ENCODE data around the gene AUTS2. TPM values are rescaled to one million over a fixed set of nuclear protein-coding genes. Genes with fewer than 3 reads are reported as not detected.

The AUTS2 gene
- total RNA-seq, 2 donors from 2014 or later = 0.53 to 2.2 TPM

- Mint-ChIP-seq H3K9me3 (peaks cover 0 to 5% of the 10 kb centered on the region in 2 donors), H3K27ac (no peak overlapping the region), H3K36me3 (no peaks in the 10 kb centered on the region)
- ATAC-seq (no peak), DNase-seq (ENCODE audit: low spot score in 2 of 2) (no peak)
These were observed 1231.8 kb downstream of the AUTS2 start for GRCh38 chr7:70830060-70830395.

GRCh38 chr7:70830426-70830825, 1232.2 kb downstream of the AUTS2 start:
- no peak for ATAC-seq
- DNase-seq (ENCODE audit: low spot score in 2 of 2) = no peak
- Mint-ChIP-seq H3K9me3 (peaks cover 0 to 5% of the 10 kb centered on the region in 2 donors), H3K27ac (no peak overlapping the region), H3K36me3 (no peaks in the 10 kb centered on the region)

GRCh38 chr7:70833726-70834125, 1235.5 kb downstream of the AUTS2 start:
- peaks cover 0 to 5% of the 10 kb centered on the region in 2 donors for H3K36me3 Mint-ChIP-seq
- DNase-seq (ENCODE audit: low spot score in 2 of 2) (no peak), ATAC-seq (no peak)
- H3K9me3 Mint-ChIP-seq = peaks cover 0 to 5% of the 10 kb centered on the region in 2 donors
- no peak overlapping the region for H3K27ac Mint-ChIP-seq

GRCh38 chr7:70834424-70834823, 1236.1 kb downstream of the AUTS2 start:
- Mint-ChIP-seq H3K27ac (no peak overlapping the region), H3K9me3 (peaks cover 3 to 5% of the 10 kb centered on the region in 2 donors), H3K36me3 (peaks cover 0 to 8% of the 10 kb centered on the region in 2 donors)
- ATAC-seq (no peak), DNase-seq (ENCODE audit: low spot score in 2 of 2) (no peak)

GRCh38 chr7:70835658-70836057, 1237.4 kb downstream of the AUTS2 start:
- Mint-ChIP-seq H3K9me3 (peaks cover 5% of the 10 kb centered on the region in 2 donors), H3K27ac (no peak overlapping the region), H3K36me3 (peaks cover 0 to 10% of the 10 kb centered on the region in 2 donors)
- ATAC-seq (no peak), DNase-seq (ENCODE audit: low spot score in 2 of 2) (no peak)

GRCh38 chr7:70836279-70836678, 1238.0 kb downstream of the AUTS2 start:
- peaks cover 10% of the 10 kb centered on the region in 2 donors for H3K9me3 Mint-ChIP-seq

GRCh38 chr7:70836946-70837345, 1238.7 kb downstream of the AUTS2 start:
- ATAC-seq (no peak), DNase-seq (ENCODE audit: low spot score in 2 of 2) (no peak)
- H3K27ac Mint-ChIP-seq = peak overlapping the region in 1 of 2 donors; percentile 20
- peaks cover 12 to 13% of the 10 kb centered on the region in 2 donors for H3K9me3 Mint-ChIP-seq
- H3K36me3 Mint-ChIP-seq = peaks cover 0 to 20% of the 10 kb centered on the region in 2 donors

More at GRCh38 chr7:70836279-70836678, 1238.0 kb downstream of the AUTS2 start:
- Mint-ChIP-seq H3K27ac (peak overlapping the region in 1 of 2 donors; percentile 20), H3K36me3 (peaks cover 0 to 16% of the 10 kb centered on the region in 2 donors)
- ATAC-seq (no peak), DNase-seq (ENCODE audit: low spot score in 2 of 2) (no peak)

- H3K9me3 Mint-ChIP-seq = peaks cover 15 to 20% of the 10 kb centered on the region in 2 donors
- no peak overlapping the region for H3K27ac Mint-ChIP-seq
- DNase-seq (ENCODE audit: low spot score in 2 of 2) = no peak
- no peak for ATAC-seq
- peaks cover 0 to 26% of the 10 kb centered on the region in 2 donors for H3K36me3 Mint-ChIP-seq
These were observed 1239.3 kb downstream of the AUTS2 start for GRCh38 chr7:70837589-70837988.

- H3K36me3 Mint-ChIP-seq = peaks cover 0 to 27% of the 10 kb centered on the region in 2 donors
- ATAC-seq (no peak), DNase-seq (ENCODE audit: low spot score in 2 of 2) (no peak)
- no peak overlapping the region for H3K27ac Mint-ChIP-seq
- peaks cover 15 to 22% of the 10 kb centered on the region in 2 donors for H3K9me3 Mint-ChIP-seq
These were observed 1240.1 kb downstream of the AUTS2 start for GRCh38 chr7:70838292-70838907.

Data from activated naive CD4-positive, alpha-beta T cell treated with anti-CD3 and anti-CD28 coated beads, Interleukin-2, amount 50 U/mL, for 72 hours (primary cell).